Measurements from ENCODE around the gene MCCC1. TPM values are rescaled to one million over a fixed set of nuclear protein-coding genes. Genes with fewer than 3 reads are reported as not detected.

Gene MCCC1
- total and polyA plus RNA-seq, 2 donors (not counting 1 experiment from before 2014, with no cell fraction given), result 12.9 to 36.3 TPM

GRCh38 chr3:183031826-183032225 lies 67.5 kb downstream of the MCCC1 start:
- H4K20me1 ChIP-seq (ENCODE audit: control insufficient read depth, insufficient read depth, low read length, poor library complexity, severe bottlenecking), result no peaks in the 10 kb centered on the region

GRCh38 chr3:183028416-183028815 lies 70.9 kb downstream of the MCCC1 start:
- DNase-seq, result no peak
- Histone ChIP-seq H3K27ac (ENCODE audit: low read length in 2 of 2) (no peak overlapping the region), H3K79me2 (ENCODE audit: control insufficient read depth, insufficient read depth, low read length) (no peaks in the 10 kb centered on the region), H3K4me3 (ENCODE audit: control extremely low read depth in 1 of 5, extremely low read depth in 1 of 5, insufficient read depth in 1 of 5, low read depth in 2 of 5, low read length in 4 of 5) (no peak overlapping the region), H4K20me1 (ENCODE audit: control insufficient read depth, insufficient read depth, low read length, poor library complexity, severe bottlenecking) (no peaks in the 10 kb centered on the region), H3K4me1 (ENCODE audit: control insufficient read depth in 2 of 2, insufficient read depth in 2 of 2, low read length in 2 of 2) (no peaks in the 10 kb centered on the region), H3K9ac (ENCODE audit: low read length) (no peak overlapping the region), H3K4me2 (replicated peaks; ENCODE audit: low read depth, low read length, poor library complexity, severe bottlenecking) (no peak overlapping the region), H3K9me3 (ENCODE audit: control extremely low read depth in 1 of 3, control insufficient read depth in 2 of 3, insufficient read depth in 1 of 3, low read length in 2 of 3) (peaks cover 0 to 4% (median 0%) of the 10 kb centered on the region in 3 donors), H3K27me3 (replicated peaks in 1 of 4; ENCODE audit: control extremely low read depth in 1 of 4, control insufficient read depth in 3 of 4, insufficient read depth in 4 of 4, low read length in 3 of 4) (no peaks in the 10 kb centered on the region), H2AFZ (ENCODE audit: insufficient read depth, low read depth, low read length, poor library complexity, severe bottlenecking) (no peak overlapping the region), H3K36me3 (replicated peaks in 1 of 2; ENCODE audit: control extremely low read depth in 1 of 2, control insufficient read depth in 1 of 2, extremely low read depth in 1 of 2, insufficient read depth in 2 of 2, low read length in 1 of 2) (peaks cover 0 to 26% of the 10 kb centered on the region in 2 experiments)
- no peak for ATAC-seq (ENCODE audit: low read depth)
- no peak overlapping the region for H3K27ac Mint-ChIP-seq
- WGBS (ENCODE audit: insufficient coverage), result no CpG with 5 or more reads among the region's 3 CpGs
- H3K4me3 Mint-ChIP-seq, result no peak overlapping the region
- CTCF ChIA-PET, result no interaction called here
- POLR2A ChIA-PET, result no interaction called here
- no peaks in the 10 kb centered on the region for H3K4me1 Mint-ChIP-seq
- intact Hi-C loops (cut with micrococcal nuclease), result no loop called here
- H3K27me3 Mint-ChIP-seq, result no peaks in the 10 kb centered on the region
- no peaks in the 10 kb centered on the region for H3K9me3 Mint-ChIP-seq (ENCODE audit: insufficient read depth)
- TF ChIP-seq EZH2 (IDR thresholded peaks at IDR 0.05; ENCODE audit: borderline replicate concordance, insufficient read depth, low read depth, low read length, poor library complexity, severe bottlenecking) (no peak), CTCF (IDR thresholded peaks at IDR 0.05) (no peak)

More at GRCh38 chr3:183031826-183032225, 67.5 kb downstream of the MCCC1 start:
- H3K9ac ChIP-seq (ENCODE audit: low read length), result no peak overlapping the region
- no CpG with 5 or more reads among the region's 1 CpG for WGBS (ENCODE audit: insufficient coverage)
- peaks cover 0 to 4% (median 0%) of the 10 kb centered on the region in 3 donors for H3K9me3 ChIP-seq (ENCODE audit: control extremely low read depth in 1 of 3, control insufficient read depth in 2 of 3, insufficient read depth in 1 of 3, low read length in 2 of 3)
- H2AFZ ChIP-seq (ENCODE audit: insufficient read depth, low read depth, low read length, poor library complexity, severe bottlenecking), result no peak overlapping the region
- Mint-ChIP-seq H3K27ac (no peak overlapping the region), H3K9me3 (ENCODE audit: insufficient read depth) (no peaks in the 10 kb centered on the region), H3K4me3 (no peak overlapping the region), H3K4me1 (no peaks in the 10 kb centered on the region), H3K27me3 (no peaks in the 10 kb centered on the region)
- H3K36me3 ChIP-seq (replicated peaks in 1 of 2; ENCODE audit: control extremely low read depth in 1 of 2, control insufficient read depth in 1 of 2, extremely low read depth in 1 of 2, insufficient read depth in 2 of 2, low read length in 1 of 2), result peaks cover 0 to 36% of the 10 kb centered on the region in 2 experiments
- no peaks in the 10 kb centered on the region for H3K4me1 ChIP-seq (ENCODE audit: control insufficient read depth in 2 of 2, insufficient read depth in 2 of 2, low read length in 2 of 2)
- CTCF ChIA-PET, result no interaction called here
- H3K27me3 ChIP-seq (replicated peaks in 1 of 4; ENCODE audit: control extremely low read depth in 1 of 4, control insufficient read depth in 3 of 4, insufficient read depth in 4 of 4, low read length in 3 of 4), result no peaks in the 10 kb centered on the region
- ATAC-seq (ENCODE audit: low read depth) (no peak), DNase-seq (no peak)
- no peak overlapping the region for H3K27ac ChIP-seq (ENCODE audit: low read length in 2 of 2)
- no peak overlapping the region for H3K4me3 ChIP-seq (ENCODE audit: control extremely low read depth in 1 of 5, extremely low read depth in 1 of 5, insufficient read depth in 1 of 5, low read depth in 2 of 5, low read length in 4 of 5)
- intact Hi-C loops (cut with micrococcal nuclease), result no loop called here
- H3K79me2 ChIP-seq (ENCODE audit: control insufficient read depth, insufficient read depth, low read length), result no peaks in the 10 kb centered on the region
- no peak overlapping the region for H3K4me2 ChIP-seq (replicated peaks; ENCODE audit: low read depth, low read length, poor library complexity, severe bottlenecking)
- POLR2A ChIA-PET, result no interaction called here
- TF ChIP-seq EZH2 (IDR thresholded peaks at IDR 0.05; ENCODE audit: borderline replicate concordance, insufficient read depth, low read depth, low read length, poor library complexity, severe bottlenecking) (no peak), CTCF (IDR thresholded peaks at IDR 0.05) (no peak)
